COR-L47 (cell line): ENCODE measurements around the gene TSHR.
"Not testable (repeated sequence)": the region's sequence is repeated elsewhere in the genome, so short reads cannot be mapped to it uniquely, and the experiment has no call there.

Experiments
- DNase-seq: peaks from one replicate; lab custom pipeline; 2025; lab: John Stamatoyannopoulos, UW

TSHR gene

GRCh38 chr14:80951491-80951890 lies 3.9 kb upstream of the TSHR start:
- DNase-seq = no peak

GRCh38 chr14:80953211-80953610 lies 2.2 kb upstream of the TSHR start:
- not testable (repeated sequence) for DNase-seq

DNA sequence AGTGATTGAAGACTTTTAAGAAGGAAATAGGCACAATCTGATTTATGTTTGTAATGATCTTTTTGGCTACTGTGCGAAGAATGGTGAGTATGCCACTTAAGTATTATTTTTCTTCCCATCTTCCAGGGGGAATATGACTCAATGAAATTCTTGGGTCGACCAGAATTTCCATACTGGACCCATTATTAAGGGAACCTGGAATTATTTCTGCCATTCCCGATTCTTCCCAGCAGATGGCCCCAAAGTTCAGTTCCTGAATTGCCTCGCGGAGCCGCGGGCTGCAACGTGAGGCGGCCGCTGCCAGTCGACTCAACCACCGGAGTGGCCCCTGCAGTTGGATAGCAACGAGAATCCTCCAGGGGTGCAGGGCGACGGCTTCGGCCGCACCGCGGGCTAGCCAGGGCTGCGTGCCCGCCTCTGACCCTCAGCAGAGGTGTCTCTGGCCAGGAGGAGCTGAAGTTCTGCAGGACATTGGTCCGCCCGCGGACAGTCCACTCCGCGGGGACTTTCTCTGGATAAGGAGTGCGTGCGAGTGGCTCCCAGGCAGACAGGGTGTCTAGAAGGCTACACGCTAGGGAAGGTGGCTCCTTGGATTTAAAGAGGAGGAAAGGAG lies 628 bp upstream of the TSHR start:
- peak; percentile 82 for DNase-seq

DNA sequence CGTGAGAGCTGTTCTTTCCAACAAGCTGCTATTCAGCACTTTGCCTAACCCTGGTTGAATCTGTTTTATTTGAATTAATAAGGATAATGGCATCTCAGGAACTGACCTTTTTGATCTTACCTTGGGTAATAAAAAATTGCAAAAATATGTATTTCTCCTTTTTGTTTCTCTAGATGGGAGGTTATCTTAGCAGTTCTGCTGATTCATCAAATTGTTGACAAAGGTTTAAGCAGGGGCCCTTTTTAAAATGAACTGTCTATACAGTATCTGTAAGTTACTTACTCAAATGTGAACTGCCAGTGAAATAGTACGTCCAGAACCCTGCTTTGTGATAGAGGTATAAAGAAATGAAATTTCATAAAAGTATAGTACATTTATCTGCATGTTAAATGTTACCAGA lies 681 bp downstream of the TSHR start:
- DNase-seq = no peak

GRCh38 chr14:80956922-80957321 lies 1.5 kb downstream of the TSHR start:
- no peak for DNase-seq

DNA sequence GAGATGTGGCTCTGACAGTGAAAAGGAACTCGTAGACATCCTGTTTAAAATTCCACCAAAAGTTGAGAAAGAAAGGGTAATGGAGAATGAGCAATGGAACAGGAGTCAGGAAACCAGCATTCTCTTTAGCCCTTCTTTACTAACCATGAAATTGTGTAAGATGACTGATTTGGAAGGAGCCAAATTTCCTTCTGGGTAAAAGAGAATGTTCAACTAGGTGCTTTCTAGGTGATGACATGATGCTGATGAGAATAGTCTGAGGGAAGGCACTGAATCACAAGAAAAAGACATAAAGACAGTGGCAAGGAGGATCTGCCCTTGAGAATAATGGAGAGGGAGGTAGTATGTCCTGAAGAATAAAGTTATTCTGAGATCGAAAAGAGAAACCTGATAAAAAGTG lies 2.2 kb downstream of the TSHR start:
- DNase-seq = no peak

DNA sequence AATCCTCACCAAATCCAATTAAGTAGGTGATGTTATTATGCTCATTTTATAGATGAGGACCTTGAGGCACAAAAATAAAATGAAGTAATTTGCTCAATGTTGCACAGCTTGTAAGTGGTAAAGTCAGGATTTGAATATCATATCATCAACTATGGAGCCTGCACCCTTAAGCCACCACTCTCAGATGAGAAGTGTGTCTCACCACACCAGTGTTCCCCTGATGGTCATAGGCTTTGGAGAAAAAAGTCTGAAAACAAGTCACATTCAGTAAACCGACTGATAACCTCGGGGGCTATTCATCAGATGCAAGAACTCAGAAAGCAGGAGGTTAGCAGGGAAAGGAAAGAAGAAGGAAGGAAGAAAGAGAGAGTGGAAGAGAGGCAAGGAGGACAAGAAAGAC lies 2.8 kb downstream of the TSHR start:
- no peak for DNase-seq

GRCh38 chr14:80958939-80959338 lies 3.5 kb downstream of the TSHR start:
- DNase-seq = no peak

DNA sequence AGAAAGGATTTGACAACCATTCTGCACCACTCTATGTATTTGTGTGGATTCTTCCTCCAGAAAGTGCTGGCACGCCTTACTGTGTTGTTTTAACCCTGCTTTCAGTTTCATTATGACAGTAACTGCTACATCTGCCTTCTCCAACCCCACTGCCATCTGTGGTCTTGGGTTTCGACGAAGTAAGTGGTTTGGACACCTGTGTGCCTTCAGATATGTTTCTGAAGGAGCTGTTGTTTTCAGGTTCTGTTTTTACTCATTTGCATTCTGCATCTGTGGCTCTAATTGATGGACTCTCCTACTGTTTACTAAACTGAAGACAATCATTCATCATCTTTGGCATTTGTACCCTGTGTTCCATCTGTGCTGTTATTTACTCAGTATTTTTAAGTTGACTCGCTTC lies 4.1 kb downstream of the TSHR start:
- DNase-seq = peak; percentile 52

DNA sequence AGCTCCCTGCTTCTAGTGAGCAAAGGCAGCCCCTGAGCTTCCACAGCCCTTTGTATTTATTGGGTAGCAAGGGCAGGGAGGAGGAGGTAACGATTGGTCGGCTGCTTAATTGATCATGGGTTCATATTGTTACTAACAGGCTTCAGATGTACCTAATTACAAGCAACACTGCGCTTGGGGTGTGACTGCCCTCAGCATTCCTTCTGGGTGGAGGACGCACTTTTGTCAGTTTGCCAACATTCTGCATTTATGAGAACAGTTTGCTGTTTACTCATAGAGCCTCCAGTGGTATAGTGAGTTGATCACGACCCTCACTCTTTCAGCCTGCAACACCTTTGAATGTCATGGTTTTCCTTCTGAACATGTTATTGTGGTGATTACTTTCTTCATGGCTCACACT lies 9.6 kb downstream of the TSHR start:
- no peak for DNase-seq

DNA sequence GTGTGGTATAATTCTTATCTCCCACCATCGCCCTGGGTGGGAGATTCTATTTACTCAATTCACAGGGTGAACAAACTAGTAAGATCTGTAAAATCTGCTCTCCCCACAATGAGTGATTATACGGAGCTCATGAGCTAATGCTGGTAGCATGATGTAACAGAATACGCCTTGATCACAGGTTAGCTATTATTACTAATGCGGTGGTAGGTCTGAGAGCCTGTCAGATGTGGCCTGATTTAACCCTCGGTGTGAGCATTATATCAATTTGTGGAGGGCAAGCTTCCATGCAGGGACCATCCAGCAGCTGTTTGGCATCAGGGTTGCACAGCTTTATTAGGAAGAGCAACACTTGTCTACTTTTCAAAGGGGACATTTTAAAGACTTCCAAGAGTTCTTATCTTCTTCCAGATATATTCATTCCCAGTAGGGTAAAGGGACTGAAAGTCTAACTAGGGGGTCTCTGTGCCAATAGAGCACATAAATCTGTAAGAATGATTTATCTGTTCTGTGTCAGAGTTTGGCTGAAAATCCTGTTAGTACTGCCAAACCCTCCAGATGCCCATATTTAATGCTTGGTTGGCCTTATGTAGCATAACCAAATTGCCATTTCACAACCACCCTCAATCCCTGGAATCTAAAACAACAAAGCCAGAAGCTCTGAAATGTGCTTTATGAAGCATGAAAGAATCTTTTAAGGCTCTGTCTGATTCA lies 18.7 kb downstream of the TSHR start:
- no peak for DNase-seq

DNA sequence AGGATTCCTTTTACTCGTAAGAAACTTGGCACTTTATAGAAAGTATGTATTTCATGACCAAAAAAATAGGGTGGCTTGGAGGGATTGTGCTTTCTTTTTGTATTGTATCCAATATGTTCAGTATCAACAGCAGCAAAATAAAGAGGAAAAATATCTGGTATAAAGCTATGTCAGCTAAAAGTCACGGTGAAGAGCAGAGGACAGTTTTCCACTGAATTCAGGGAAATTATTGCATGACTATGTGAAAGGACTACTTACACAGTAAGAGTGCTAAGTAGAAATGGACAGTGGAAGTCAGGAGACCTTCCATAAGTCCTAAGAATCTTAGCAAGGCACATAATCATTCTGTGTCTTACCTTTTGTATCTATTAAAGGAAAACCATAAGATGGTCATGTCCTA lies 19.3 kb downstream of the TSHR start:
- DNase-seq = no peak

- DNase-seq = no peak
Observed at GRCh38 chr14:80977221-80977620, 21.8 kb downstream of the TSHR start.

DNA sequence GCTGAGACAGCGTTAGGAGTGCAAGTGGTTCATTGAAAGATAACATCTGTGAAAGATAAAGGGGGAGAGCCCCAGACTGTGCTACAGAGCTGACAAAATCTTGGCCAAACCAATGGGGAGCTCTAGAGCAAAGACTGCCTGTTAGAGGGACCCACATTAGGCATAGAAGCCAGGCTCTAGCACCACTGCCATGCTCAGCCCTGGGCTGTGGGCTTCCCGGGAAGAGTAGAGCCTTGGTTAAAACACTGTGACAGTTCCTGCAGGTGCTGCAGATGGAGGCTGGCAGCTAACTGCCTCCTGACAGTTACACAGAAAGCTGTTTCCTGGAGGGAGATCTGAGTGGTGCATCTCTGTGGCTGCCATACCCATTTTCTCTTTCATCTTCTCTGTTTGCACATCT lies 23.0 kb downstream of the TSHR start:
- DNase-seq = no peak

DNA sequence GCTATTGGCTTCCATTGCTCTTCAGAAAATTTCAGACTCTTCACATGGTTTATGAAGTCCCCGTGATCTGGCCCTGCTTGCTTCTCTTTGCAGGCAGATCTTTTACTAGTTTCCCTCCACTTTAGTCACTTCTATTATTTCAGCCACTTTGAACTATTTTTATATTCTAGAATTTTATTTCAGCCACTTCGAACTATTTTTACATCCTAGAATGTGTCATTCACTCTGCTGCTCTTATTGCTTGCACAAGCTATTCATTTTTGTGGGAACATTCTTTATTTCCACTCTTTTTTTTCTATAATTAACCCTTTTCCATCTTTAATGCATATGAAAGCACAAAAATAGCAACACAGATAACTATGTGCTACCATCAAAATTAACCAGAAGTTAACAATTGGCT lies 24.5 kb downstream of the TSHR start:
- DNase-seq = no peak

DNA sequence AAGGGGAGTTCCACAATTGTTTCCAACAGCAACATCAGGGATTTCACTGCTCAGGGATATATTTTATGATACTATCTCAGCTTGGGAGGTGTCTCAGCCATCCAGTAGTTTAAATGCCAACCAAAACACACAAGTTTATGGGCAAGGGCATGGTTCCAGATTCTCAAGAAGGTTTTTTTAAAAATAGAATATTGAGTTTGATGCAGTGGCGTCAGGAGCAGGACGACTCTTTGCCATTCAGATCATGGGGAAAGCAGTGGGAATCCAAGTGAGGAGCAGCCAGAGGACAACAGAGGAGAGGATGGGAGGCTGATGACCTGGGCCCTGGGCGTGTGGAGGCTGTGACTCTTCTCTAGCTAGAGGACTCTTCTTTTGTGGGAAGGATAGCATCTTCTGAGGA lies 25.7 kb downstream of the TSHR start:
- no peak for DNase-seq

DNA sequence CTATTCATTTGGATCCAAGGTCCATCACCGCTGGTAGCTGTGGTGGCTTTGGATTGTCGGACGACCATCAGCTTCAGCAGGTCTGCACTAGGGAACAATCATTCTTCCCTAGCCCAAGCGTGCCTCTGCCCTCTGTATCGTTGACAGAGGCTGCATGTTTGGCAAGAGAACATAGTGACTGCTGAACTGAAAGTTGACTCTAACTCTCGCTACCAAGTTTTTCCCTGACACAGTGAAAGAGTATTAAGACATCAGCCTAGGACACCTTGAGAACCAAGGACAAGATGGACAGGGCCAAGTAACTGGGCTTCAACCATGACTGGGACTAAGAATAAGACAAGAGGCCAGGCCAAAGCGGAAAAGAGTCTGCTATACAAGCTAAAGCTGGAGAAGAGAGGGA lies 26.3 kb downstream of the TSHR start:
- DNase-seq = no peak

DNA sequence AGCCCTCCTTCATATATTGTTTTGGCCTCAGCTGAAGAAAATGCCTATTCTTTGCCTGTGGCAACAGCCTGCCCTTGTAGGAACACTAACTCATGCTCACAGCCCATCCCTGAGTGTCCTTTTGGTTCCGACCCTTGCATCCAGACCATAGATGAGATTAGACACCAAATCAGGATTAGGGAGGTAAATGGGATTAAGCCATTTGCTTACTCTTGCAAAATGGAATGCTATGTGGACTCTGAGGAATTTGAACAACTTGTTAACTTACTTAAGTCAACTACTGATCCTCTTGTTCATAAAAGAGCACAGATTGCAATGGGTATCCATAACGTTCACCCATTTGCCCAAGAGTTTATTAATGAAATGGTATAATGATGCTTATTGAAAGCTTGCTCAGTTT lies 27.3 kb downstream of the TSHR start:
- DNase-seq = no peak

- DNase-seq = peak; percentile 65
Observed at GRCh38 chr14:80987235-80988032, 32.0 kb downstream of the TSHR start.

- no peak for DNase-seq
Observed at GRCh38 chr14:80988192-80988591, 32.8 kb downstream of the TSHR start.

DNA sequence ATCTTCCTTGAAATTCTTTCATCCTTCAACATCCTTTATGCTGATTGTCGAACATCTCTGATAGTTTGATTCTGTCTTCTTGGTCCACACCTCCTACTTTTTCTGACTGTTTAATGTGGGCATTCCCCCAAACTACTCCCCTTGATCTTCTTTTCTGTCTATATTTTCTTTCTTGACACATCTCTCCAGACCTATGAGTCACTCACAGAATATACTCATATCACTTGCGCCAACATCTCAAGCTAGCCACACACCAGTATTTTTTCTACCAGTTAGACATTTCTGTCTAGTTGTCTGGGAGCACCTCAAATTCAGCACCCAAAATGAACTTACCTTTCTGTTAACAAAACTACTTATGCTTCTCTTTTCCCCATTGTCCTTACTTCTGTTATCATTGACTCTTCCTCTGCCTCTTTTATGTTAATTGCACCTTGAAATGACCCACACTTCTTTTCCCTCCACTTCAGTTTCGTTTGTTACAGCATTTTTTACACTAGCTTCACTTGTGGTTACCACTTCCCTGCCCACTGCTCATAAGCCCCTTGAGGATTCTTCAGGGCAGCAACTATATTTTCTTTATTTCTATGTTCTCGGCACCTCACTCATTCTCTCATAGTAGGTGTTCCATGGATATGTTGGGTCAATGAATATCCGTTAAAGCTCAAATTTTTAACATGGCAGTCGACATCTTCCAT lies 33.5 kb downstream of the TSHR start:
- no peak for DNase-seq

DNA sequence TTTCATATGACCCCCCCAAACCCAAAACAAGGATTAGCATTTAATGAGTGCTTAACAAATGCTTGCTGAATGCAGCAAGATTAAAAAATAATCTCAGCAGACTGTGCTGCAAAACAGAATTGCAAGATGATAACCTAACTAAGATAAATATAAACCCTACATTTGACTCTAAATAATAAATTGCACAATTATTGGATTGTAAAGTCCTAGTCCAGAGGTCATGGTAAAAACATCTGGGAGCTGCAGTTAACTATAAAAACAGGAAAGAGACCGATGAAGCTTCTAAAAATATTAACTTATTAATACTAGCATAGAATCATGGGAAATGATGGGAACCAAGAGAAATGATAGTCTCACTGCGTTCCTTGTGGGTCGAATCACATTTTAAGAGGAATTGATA lies 37.2 kb downstream of the TSHR start:
- DNase-seq = no peak
